Astrocyte of the spinal cord (primary cell): ENCODE results near the gene MXD4.

ENCODE experiments used
- DNase-seq: peaks from one replicate; pipeline ENCODE4 v3.0.0; 2011; ENCODE audit warnings: low read depth, low spot score
- H3K4me3 ChIP-seq: 2 replicates; pipeline ENCODE4 v1.5.1; 2011; ENCODE audit warnings: low read depth, mild to moderate bottlenecking, low read length, moderate library complexity
- in situ Hi-C: cut with HindIII; loops from 2 replicates; pipeline ENCODE4 v1.10.0; 2017; ENCODE audit warnings: low sequenced_read_pairs
- TF ChIP-seq, protein P1 (sequence below): IDR thresholded peaks from 2 replicates; pipeline ENCODE4 v1.5.1; 2012; ENCODE audit warnings: low read depth, mild to moderate bottlenecking, low read length, inconsistent platforms

MXD4 gene

DNA sequence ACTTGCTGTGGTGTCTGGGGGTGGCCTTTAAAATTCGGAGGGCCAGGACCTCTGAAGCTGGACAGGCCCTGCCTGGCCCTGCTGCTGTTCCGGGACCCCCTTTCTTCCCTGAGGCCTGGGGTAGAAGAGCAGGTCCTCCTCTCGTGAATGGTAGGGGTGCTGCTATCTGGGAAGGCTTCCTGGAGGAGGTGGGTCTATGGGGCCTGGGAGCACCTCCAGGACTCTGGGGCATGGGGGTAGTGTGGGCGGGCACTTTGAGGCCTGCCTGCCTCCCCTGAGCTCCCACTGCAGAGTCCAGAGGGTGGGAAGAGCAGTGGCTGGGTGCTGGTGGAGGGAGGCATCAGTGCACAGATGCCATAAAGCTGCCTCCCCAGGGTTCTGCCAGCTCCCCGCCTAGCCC, 4.9 kb upstream of the MXD4 start:
- H3K4me3 ChIP-seq, result no peak overlapping the region
- TF ChIP-seq, protein P1, sequence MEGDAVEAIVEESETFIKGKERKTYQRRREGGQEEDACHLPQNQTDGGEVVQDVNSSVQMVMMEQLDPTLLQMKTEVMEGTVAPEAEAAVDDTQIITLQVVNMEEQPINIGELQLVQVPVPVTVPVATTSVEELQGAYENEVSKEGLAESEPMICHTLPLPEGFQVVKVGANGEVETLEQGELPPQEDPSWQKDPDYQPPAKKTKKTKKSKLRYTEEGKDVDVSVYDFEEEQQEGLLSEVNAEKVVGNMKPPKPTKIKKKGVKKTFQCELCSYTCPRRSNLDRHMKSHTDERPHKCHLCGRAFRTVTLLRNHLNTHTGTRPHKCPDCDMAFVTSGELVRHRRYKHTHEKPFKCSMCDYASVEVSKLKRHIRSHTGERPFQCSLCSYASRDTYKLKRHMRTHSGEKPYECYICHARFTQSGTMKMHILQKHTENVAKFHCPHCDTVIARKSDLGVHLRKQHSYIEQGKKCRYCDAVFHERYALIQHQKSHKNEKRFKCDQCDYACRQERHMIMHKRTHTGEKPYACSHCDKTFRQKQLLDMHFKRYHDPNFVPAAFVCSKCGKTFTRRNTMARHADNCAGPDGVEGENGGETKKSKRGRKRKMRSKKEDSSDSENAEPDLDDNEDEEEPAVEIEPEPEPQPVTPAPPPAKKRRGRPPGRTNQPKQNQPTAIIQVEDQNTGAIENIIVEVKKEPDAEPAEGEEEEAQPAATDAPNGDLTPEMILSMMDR, result no peak
- in situ Hi-C loops, result no loop called here
- no peak for DNase-seq

DNA sequence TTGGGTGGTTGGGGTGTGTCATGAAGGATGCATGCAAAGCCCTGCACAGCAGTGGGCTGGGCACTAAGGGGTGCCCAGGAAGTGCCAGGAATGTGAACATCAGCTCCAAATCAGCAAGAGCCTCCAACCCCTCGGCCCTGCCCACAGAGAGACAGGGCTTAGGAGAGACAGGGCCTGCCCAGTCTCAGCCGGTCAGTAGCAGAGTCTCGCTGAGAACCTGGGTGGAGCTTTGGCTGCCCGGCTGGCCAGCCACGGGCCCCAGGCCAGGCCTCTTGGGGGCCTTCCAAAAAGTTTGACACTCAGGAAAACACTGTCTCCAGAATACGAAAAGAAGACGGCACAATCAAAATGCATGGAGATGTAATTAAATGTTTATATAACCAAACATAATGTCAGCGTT, 4.3 kb upstream of the MXD4 start:
- TF ChIP-seq, protein P1, result no peak
- in situ Hi-C loops, result no loop called here
- no peak overlapping the region for H3K4me3 ChIP-seq
- no peak for DNase-seq

DNA sequence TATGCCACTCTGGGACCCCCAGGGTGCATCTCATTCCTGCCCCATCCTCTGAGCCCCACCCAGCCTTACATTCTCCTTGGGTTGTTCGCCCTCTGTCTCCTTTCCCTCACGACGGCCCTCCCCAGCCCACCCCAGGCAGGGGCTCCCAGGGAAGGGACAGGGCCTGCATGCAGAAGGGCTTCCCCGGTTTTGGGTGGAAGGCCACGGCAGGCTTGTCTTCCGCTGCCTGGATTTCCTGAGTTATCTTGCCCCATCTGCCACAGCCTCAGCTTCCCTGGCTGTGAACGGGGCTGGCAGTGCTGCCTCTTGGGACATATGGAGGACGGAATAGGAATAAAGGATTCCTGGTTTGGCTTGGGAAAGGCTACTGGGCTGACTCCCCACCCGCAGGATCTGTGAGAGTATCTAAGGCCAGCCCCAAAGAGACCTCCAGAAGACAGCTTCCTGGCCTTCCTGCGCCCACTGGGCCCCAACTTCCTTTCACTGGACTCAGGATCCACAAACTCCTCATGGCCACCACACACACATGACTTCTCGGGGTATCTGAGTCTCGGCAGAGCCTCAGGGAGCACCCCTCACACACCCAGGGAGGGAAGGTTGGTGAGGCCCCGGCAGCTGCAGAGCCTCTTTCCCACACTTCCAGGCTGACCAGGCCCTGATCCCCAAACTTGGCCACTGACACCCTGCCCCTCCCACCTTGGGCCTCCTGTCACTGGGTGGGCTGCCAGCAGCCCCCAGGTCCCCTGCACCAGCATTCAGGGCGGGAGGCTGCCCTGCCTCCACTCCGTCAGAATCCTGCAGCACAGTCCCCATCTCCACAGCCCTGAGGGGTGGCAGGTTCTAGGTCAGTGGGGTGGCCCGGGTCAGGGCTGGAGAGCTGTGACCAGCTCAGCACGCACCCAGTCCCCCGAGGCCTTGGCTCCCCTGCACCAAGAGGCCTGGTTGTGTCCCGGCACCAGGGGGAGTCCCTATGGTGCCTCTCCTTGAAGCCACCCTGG, 3.5 kb upstream of the MXD4 start:
- in situ Hi-C loops, result no loop called here
- TF ChIP-seq, protein P1, result no peak
- no peak for DNase-seq
- no peak overlapping the region for H3K4me3 ChIP-seq

DNA sequence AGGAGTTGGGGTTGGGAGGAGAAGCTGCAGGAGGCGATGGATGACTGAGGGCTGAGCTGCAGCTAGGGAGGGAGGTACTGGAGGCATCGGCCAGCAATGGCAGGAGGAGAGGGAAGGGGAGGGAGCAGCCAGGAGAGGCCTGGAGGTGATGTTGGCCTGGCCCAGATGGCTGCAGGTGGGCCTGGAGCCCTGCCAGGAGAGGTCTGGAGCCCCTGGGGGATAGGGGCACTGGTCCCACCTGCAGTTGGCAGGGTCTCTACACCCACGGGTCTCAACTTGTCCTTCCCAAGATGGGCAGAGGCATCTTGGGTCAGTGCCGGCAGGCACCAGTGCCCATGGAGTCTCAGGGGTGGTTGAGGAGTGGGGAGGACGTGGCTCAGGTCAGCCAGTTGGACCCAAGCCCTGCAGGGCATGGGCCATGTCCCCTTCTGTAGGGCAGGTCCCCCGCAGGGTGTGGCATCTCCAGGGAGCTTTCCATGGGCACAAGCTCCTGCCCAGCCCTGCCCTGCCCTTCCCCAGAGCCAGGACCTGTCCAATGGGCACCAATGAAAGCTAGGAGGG, 2.7 kb upstream of the MXD4 start:
- no peak for DNase-seq
- TF ChIP-seq, protein P1, result no peak
- in situ Hi-C loops, result no loop called here
- H3K4me3 ChIP-seq, result no peak overlapping the region

DNA sequence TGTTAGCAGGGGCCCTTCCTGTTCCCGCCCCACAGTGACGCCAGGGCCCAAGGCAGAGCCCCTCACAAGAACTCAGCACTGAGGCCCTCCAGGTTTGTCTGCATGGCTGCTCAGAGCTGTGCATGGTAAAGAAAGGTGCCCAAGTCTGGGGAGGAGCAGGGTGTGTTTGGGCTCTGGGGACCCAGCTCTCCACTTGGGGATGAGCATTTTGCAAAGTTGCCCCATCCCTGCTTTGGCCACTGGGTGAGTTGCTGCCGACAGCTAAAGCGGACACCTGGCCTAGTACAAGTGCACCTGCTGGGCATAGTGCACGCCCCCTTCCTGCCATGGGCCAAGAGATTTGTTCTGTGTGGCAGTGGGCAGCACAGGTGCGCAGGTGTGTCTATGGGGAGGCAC, 2.0 kb upstream of the MXD4 start:
- no peak overlapping the region for H3K4me3 ChIP-seq
- TF ChIP-seq, protein P1, result no peak
- in situ Hi-C loops, result no loop called here
- DNase-seq, result no peak

DNA sequence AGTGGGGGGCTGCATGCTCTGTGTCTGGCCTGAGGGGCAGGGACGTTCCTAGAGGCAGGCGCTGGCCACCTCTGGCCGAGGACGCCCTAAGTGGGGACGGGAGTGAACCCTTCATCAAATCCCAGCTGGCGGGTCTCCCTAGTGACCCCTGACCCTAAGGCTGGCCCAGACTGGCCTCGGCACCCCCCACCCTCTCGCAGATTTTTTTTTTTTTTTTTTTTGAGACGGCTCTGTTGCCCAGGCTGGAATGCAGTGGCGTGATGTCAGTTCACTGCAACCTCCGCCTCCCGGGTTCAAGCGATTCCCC, 988 bp upstream of the MXD4 start:
- TF ChIP-seq, protein P1, result no peak
- in situ Hi-C loops, result no loop called here
- peak overlapping the region; percentile 54 for H3K4me3 ChIP-seq
- no peak for DNase-seq
